HCT116 (cell line): ENCODE results near the gene THRB. TPM values are rescaled to one million over a fixed set of nuclear protein-coding genes. Genes with fewer than 3 reads are reported as not detected.

Source experiments
- ATAC-seq: fragments of 200-7000 bp; cut with Tn5 transposase; 2 replicates; pipeline ENCODE4 v1.9.1; 2020; ENCODE audit warnings: mild to moderate bottlenecking, moderate library complexity
- BruUV-seq: library from RNA; stranded (reverse); fragments of 400-500 nt; replicated peaks from 2 replicates; lab custom pipeline; 2021; lab: Mats Ljungman, UMichigan
- CTCF ChIA-PET: fragments of 300-600 bp; sonication (Branson Sonifier 250); formaldehyde crosslinking; loops from one replicate; lab custom pipeline; 2021; ENCODE audit warnings: antibody characterized with exemption; lab: Charles Lee
- POLR2A ChIA-PET: fragments of 300-600, 350-600 bp; sonication (Branson Sonifier 250); formaldehyde crosslinking; loops from one replicate; lab custom pipeline; 2021; ENCODE audit warnings: antibody characterized with exemption; lab: Charles Lee
- RAD21 ChIA-PET, 2 experiments: fragments of 300-600 bp; sonication (Branson Sonifier 250); formaldehyde crosslinking; loops; one replicate each; lab custom pipeline; 2023; ENCODE audit warnings: low total read pairs in 2 of 2; ENCODE audit not compliant: uncharacterized antibody in 2 of 2, unreplicated experiment in 2 of 2, low non-redundant PET in 1 of 2; lab: Charles Lee
- DNase-seq: peaks from one replicate; pipeline ENCODE4 v3.0.0-alpha.2; 2010; ENCODE audit warnings: low read depth, low spot score
- H2AFZ ChIP-seq: fragments of 200-600 bp; shearing (Covaris generic), sonication (generic); 2 replicates; pipeline ENCODE4 v1.6.1; 2017; ENCODE audit warnings: low read depth, mixed run types, mixed read lengths, antibody characterized with exemption, low read length; ENCODE audit not compliant: poor library complexity, severe bottlenecking
- H3K27ac ChIP-seq: 2 replicates; pipeline ENCODE4 v1.5.1; 2012; ENCODE audit warnings: low read depth, low read length
- H3K27me3 ChIP-seq: fragments of 200-600 bp; sonication (generic); 2 replicates; pipeline ENCODE4 v1.6.1; 2016; ENCODE audit warnings: mixed run types, low read length, mixed read lengths; ENCODE audit not compliant: insufficient read depth
- H3K36me3 ChIP-seq, 2 experiments: fragments of 200-500 bp in 1 of 2; fragments of 200-600 bp in 1 of 2; sonication (Bioruptor generic) in 1 of 2; sonication (generic) in 1 of 2; 2 replicates each; pipeline versions ENCODE4 v1.5.1 to v1.6.1; 2014 to 2016; ENCODE audit warnings: low read length in 2 of 2, inconsistent platforms in 1 of 2, mixed read lengths in 1 of 2, mixed run types in 1 of 2; ENCODE audit not compliant: insufficient read depth in 2 of 2, control insufficient read depth in 1 of 2
- H3K4me1 ChIP-seq, 2 experiments: fragments of 200-600 bp in 1 of 2; sonication (generic) in 1 of 2; 2 replicates each; pipeline versions ENCODE4 v1.5.1 to v1.6.1; 2012 to 2017; ENCODE audit warnings: low read length in 2 of 2, inconsistent platforms in 1 of 2, mild to moderate bottlenecking in 1 of 2, mixed read lengths in 1 of 2, mixed run types in 1 of 2, moderate library complexity in 1 of 2; ENCODE audit not compliant: insufficient read depth in 2 of 2, control insufficient read depth in 1 of 2
- H3K4me2 ChIP-seq: fragments of 200-600 bp; sonication (generic); 2 replicates; pipeline ENCODE4 v1.6.1; 2017; ENCODE audit warnings: mixed run types, low read length, mixed read lengths
- H3K4me3 ChIP-seq, 2 experiments: fragments of 200-600 bp in 1 of 2; sonication (generic) in 1 of 2; replicated peaks in 1 of 2; 2 replicates each; pipeline ENCODE4 v1.5.1; 2011 to 2016; ENCODE audit warnings: low read length in 2 of 2, control low read depth in 1 of 2, low read depth in 1 of 2, mild to moderate bottlenecking in 1 of 2, mixed read lengths in 1 of 2, mixed run types in 1 of 2
- H3K79me2 ChIP-seq: fragments of 200-600 bp; sonication (generic); 2 replicates; pipeline ENCODE4 v1.6.1; 2017; ENCODE audit warnings: mild to moderate bottlenecking, mixed run types, low read length, moderate library complexity, mixed read lengths; ENCODE audit not compliant: insufficient read depth
- H3K9ac ChIP-seq: fragments of 200-600 bp; sonication (generic); 2 replicates; pipeline ENCODE4 v1.6.1; 2016; ENCODE audit warnings: low read length, mixed read lengths
- H3K9me2 ChIP-seq: fragments of 200-600 bp; sonication (generic), shearing (Covaris generic); 2 replicates; pipeline ENCODE4 v1.6.1; 2017; ENCODE audit warnings: mixed run types, mild to moderate bottlenecking, moderate library complexity; ENCODE audit not compliant: insufficient read depth
- H3K9me3 ChIP-seq, 2 experiments: fragments of 200-500 bp in 1 of 2; fragments of 200-600 bp in 1 of 2; sonication (Bioruptor generic) in 1 of 2; sonication (generic) in 1 of 2; 2 replicates each; pipeline ENCODE4 v1.6.1; 2014 to 2017; ENCODE audit warnings: low read length in 2 of 2, mixed read lengths in 2 of 2, inconsistent platforms in 1 of 2, low read depth in 1 of 2, mild to moderate bottlenecking in 1 of 2, mixed run types in 1 of 2, moderate library complexity in 1 of 2; ENCODE audit not compliant: control insufficient read depth in 1 of 2, insufficient read depth in 1 of 2
- H4K20me1 ChIP-seq: fragments of 200-600 bp; sonication (generic), shearing (Covaris generic); 2 replicates; pipeline ENCODE4 v1.6.1; 2017; ENCODE audit warnings: mixed run types, mild to moderate bottlenecking, moderate library complexity; ENCODE audit not compliant: insufficient read depth
- CBX3 ChIP-seq: IDR thresholded peaks from 2 replicates; pipeline ENCODE4 v1.6.1; 2012; ENCODE audit warnings: low read depth
- CEBPB ChIP-seq: IDR thresholded peaks from 2 replicates; pipeline ENCODE4 v1.6.1; 2012; ENCODE audit warnings: low read depth
- CTCF ChIP-seq, 3 experiments: fragments of 200-600 bp in 1 of 3; sonication (generic) in 1 of 3; IDR thresholded peaks in 2 of 3; conservative IDR thresholded peaks in 1 of 3; 2 replicates each; pipeline ENCODE4 v1.5.1; 2012 to 2017; ENCODE audit warnings: low read depth in 2 of 3, low read length in 2 of 3, antibody characterized with exemption in 1 of 3, borderline replicate concordance in 1 of 3, control low read depth in 1 of 3, mild to moderate bottlenecking in 1 of 3, mixed read lengths in 1 of 3, mixed run types in 1 of 3, moderate library complexity in 1 of 3; ENCODE audit not compliant: insufficient read depth in 1 of 3
- EGR1 ChIP-seq: IDR thresholded peaks from 2 replicates; pipeline ENCODE4 v1.6.1; 2012; ENCODE audit warnings: low read depth
- ELF1 ChIP-seq: IDR thresholded peaks from 2 replicates; pipeline ENCODE4 v1.6.1; 2012; ENCODE audit warnings: low read depth, borderline replicate concordance
- EZH2 ChIP-seq: fragments of 200-600 bp; sonication (generic); IDR thresholded peaks from 2 replicates; pipeline ENCODE4 v1.6.1; 2017; ENCODE audit warnings: antibody characterized with exemption, mixed run types
- EZH2phosphoT487 ChIP-seq: fragments of 200-600 bp; IDR thresholded peaks from 2 replicates; pipeline ENCODE4 v1.6.1; 2018; ENCODE audit warnings: antibody characterized with exemption, borderline replicate concordance
- FOSL1 ChIP-seq: IDR thresholded peaks from 2 replicates; pipeline ENCODE4 v1.6.1; 2012; ENCODE audit warnings: low read depth
- JUND ChIP-seq: IDR thresholded peaks from 2 replicates; pipeline ENCODE4 v1.6.1; 2012
- POLR2A ChIP-seq: IDR thresholded peaks from 2 replicates; pipeline ENCODE4 v1.7.0; 2011; ENCODE audit warnings: borderline replicate concordance; ENCODE audit not compliant: insufficient read depth, insufficient read length; ENCODE audit errors: extremely low read depth
- POLR2AphosphoS5 ChIP-seq: IDR thresholded peaks from 2 replicates; pipeline ENCODE4 v1.6.1; 2011; ENCODE audit warnings: mild to moderate bottlenecking, low read depth, low read length, moderate library complexity
- RAD21 ChIP-seq: IDR thresholded peaks from 2 replicates; pipeline ENCODE4 v1.6.1; 2012; ENCODE audit warnings: low read depth, mild to moderate bottlenecking
- REST ChIP-seq: IDR thresholded peaks from 2 replicates; pipeline ENCODE4 v1.6.1; 2012; ENCODE audit warnings: low read depth
- SIN3A ChIP-seq: IDR thresholded peaks from 2 replicates; pipeline ENCODE4 v1.6.1; 2012; ENCODE audit warnings: low read depth
- SP1 ChIP-seq: IDR thresholded peaks from 2 replicates; pipeline ENCODE4 v1.6.1; 2012; ENCODE audit warnings: low read depth
- SRF ChIP-seq: IDR thresholded peaks from 2 replicates; pipeline ENCODE4 v1.6.1; 2012; ENCODE audit warnings: low read depth
- YY1 ChIP-seq: IDR thresholded peaks from 2 replicates; pipeline ENCODE4 v1.6.1; 2011; ENCODE audit warnings: low read length, low read depth, moderate library complexity, mild to moderate bottlenecking; ENCODE audit not compliant: insufficient replicate concordance; ENCODE audit errors: extremely low read depth
- ZFX ChIP-seq: fragments of 450-650 bp; IDR thresholded peaks from 2 replicates; pipeline ENCODE4 v1.6.1; 2017
- ZNF274 ChIP-seq: fragments of 200-500 bp; sonication (Bioruptor generic); IDR thresholded peaks from 2 replicates; pipeline ENCODE4 v1.6.1; 2014; ENCODE audit warnings: mild to moderate bottlenecking, low read depth, low read length, inconsistent platforms
- intact Hi-C: fragments of 100-400 bp; cut with micrococcal nuclease; formaldehyde crosslinking; loops from 2 replicates; pipeline ENCODE4 v1.10.0; 2022
- total RNA-seq: library from RNA; stranded (reverse); gene quantifications from one replicate; pipeline ENCODE4 v1.2.1, GENCODE V29; 2021; ENCODE audit not compliant: unreplicated experiment
- TF ChIP-seq, protein P1 (sequence below): IDR thresholded peaks from 2 replicates; pipeline ENCODE4 v1.6.1; 2012
- TF ChIP-seq, protein P2 (sequence below): IDR thresholded peaks from 2 replicates; pipeline ENCODE4 v1.6.1; 2012

THRB gene
- total RNA-seq, 1 experiment from 2014 or later: 2.5 TPM

DNA sequence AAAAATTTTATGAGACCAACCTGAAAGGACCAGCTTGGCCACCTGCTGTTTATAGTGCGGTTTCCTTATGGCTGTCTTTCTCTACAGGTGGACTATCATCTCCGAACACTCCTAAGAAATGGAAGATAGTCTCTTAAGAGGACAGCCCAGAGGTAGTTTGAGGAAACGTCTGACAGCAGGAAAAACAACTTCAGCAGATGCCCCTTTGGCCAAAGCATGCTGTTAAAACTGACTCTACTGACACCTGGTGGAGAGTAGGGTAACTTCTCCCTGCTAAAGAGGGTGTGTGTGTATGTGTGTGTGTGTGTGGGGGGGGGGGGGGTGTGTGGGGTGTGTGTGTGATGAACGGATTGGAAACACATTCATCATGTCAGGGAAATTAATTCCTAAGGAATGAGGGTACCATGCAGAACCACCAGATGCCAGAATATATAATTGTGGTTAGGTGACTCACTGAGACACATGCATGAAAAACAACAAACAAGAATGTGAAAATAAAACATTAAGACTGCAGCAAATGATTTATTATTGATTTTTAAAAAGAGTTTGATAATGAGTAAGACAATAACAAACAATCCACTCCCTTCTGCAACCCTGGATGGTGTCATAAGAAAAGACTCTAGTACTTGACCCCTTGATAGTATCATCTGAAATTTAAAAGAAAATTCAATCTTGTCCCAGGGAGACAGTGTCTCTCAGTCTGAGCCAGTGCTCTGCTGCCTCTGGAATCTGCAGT lies 256.5 kb downstream of the THRB start:
- Histone ChIP-seq H2AFZ (peak overlapping the region; percentile 71), H3K79me2 (no peaks in the 10 kb centered on the region), H3K36me3 (no peaks in the 10 kb centered on the region), H3K4me3 (no peak overlapping the region), H3K27ac (no peak overlapping the region), H3K9me3 (no peaks in the 10 kb centered on the region), H3K9ac (no peak overlapping the region), H3K9me2 (no peaks in the 10 kb centered on the region), H3K4me1 (peaks cover 7 to 17% of the 10 kb centered on the region in 2 experiments; a peak in 2 of 4 replicates), H3K4me2 (peak overlapping the region; percentile 28; the same call in 1 of the 2 replicates), H4K20me1 (no peaks in the 10 kb centered on the region), H3K27me3 (no peaks in the 10 kb centered on the region)
- RAD21 ChIA-PET: no interaction called here
- BruUV-seq: no TSS peak
- CTCF ChIA-PET: no interaction called here
- intact Hi-C loops: loop anchor here (1.0 to 2.0 kb wide), 4 partner anchors 52 to 349 kb away; no protein-coding TSS in a partner anchor
- ATAC-seq (peak; percentile 91), DNase-seq (peak; percentile 75)
- POLR2A ChIA-PET: no interaction called here
- TF ChIP-seq POLR2AphosphoS5: no peak
- TF ChIP-seq CEBPB: no peak
- TF ChIP-seq SIN3A: no peak
- no peak for TF ChIP-seq SP1
- TF ChIP-seq ELF1: no peak
- TF ChIP-seq, protein P1, sequence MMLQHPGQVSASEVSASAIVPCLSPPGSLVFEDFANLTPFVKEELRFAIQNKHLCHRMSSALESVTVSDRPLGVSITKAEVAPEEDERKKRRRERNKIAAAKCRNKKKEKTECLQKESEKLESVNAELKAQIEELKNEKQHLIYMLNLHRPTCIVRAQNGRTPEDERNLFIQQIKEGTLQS: no peak
- no peak for TF ChIP-seq EZH2
- TF ChIP-seq RAD21: peak; percentile 89
- no peak for TF ChIP-seq EZH2phosphoT487
- TF ChIP-seq YY1: peak; percentile 77
- TF ChIP-seq, protein P2, sequence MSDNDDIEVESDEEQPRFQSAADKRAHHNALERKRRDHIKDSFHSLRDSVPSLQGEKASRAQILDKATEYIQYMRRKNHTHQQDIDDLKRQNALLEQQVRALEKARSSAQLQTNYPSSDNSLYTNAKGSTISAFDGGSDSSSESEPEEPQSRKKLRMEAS: peak; percentile 36; the same call in 1 of the 2 replicates
- TF ChIP-seq REST: no peak
- TF ChIP-seq SRF: peak; percentile 20; the same call in 1 of the 2 replicates
- no peak for TF ChIP-seq JUND
- peak; percentile 76 to 93 (median 82) for TF ChIP-seq CTCF (IDR thresholded peaks at IDR 0.05 in 2 of 3, conservative IDR thresholded peaks at IDR 0.05 in 1 of 3; ENCODE audit: borderline replicate concordance in 1 of 3, insufficient read depth in 1 of 3, low read depth in 2 of 3, low read length in 2 of 3)
- TF ChIP-seq CBX3: peak; percentile 77; the same call in 1 of the 2 replicates
- no peak for TF ChIP-seq ZNF274
- no peak for TF ChIP-seq EGR1
- no peak for TF ChIP-seq POLR2A
- TF ChIP-seq ZFX: no peak
- TF ChIP-seq FOSL1: no peak
